Parathyroid adenoma (tissue), 2 donors: ENCODE results near the gene GPR89A.
"Not testable (repeated sequence)": the region's sequence is repeated elsewhere in the genome, so short reads cannot be mapped to it uniquely, and the experiment has no call there.

ENCODE experiments used
- H2AFZ ChIP-seq: fragments of 300-600 bp; sonication (generic); one replicate; pipeline ENCODE4 v1.7.0; 2017; ENCODE audit warnings: antibody characterized with exemption, mild to moderate bottlenecking
- H3K27ac ChIP-seq: fragments of 300-600 bp; sonication (generic); one replicate; pipeline ENCODE4 v1.7.0; 2017
- H3K27me3 ChIP-seq: fragments of 300-600 bp; sonication (generic); one replicate; pipeline ENCODE4 v1.7.0; 2017; ENCODE audit warnings: low read length; ENCODE audit not compliant: control insufficient read depth, insufficient read depth
- H3K36me3 ChIP-seq: fragments of 300-600 bp; sonication (generic); one replicate; pipeline ENCODE4 v1.7.0; 2017; ENCODE audit warnings: low read length; ENCODE audit not compliant: control insufficient read depth, insufficient read depth
- H3K4me1 ChIP-seq: fragments of 300-600 bp; sonication (generic); one replicate; pipeline ENCODE4 v1.7.0; 2017; ENCODE audit warnings: control low read depth
- H3K4me2 ChIP-seq: fragments of 300-600 bp; sonication (generic); one replicate; pipeline ENCODE4 v1.7.0; 2017; ENCODE audit warnings: low read length
- H3K4me3 ChIP-seq: fragments of 300-600 bp; sonication (generic); one replicate; pipeline ENCODE4 v1.7.0; 2017; ENCODE audit warnings: low read depth, low read length
- H3K79me2 ChIP-seq: fragments of 300-600 bp; sonication (generic); one replicate; pipeline ENCODE4 v1.7.0; 2017; ENCODE audit warnings: control low read depth
- H3K9ac ChIP-seq: fragments of 300-600 bp; sonication (generic); one replicate; pipeline ENCODE4 v1.7.0; 2017; ENCODE audit warnings: mild to moderate bottlenecking
- H3K9me3 ChIP-seq: fragments of 300-600 bp; sonication (generic); one replicate; pipeline ENCODE4 v1.7.0; 2017; ENCODE audit warnings: low read length; ENCODE audit not compliant: control insufficient read depth
- donor health status: primary hyperparathyroidism.

Gene GPR89A

GRCh38 chr1:145610744-145611143, 3.0 kb downstream of the GPR89A start:
- not testable (repeated sequence) for H3K9me3 ChIP-seq, H3K4me2 ChIP-seq, H3K79me2 ChIP-seq, H3K4me1 ChIP-seq, H3K4me3 ChIP-seq, H3K27ac ChIP-seq, H3K36me3 ChIP-seq, H3K9ac ChIP-seq, H2AFZ ChIP-seq, H3K27me3 ChIP-seq

GRCh38 chr1:145620073-145620472, 12.3 kb downstream of the GPR89A start:
- not testable (repeated sequence) for H3K4me1 ChIP-seq, H3K9ac ChIP-seq, H2AFZ ChIP-seq, H3K9me3 ChIP-seq, H3K4me2 ChIP-seq, H3K79me2 ChIP-seq, H3K27me3 ChIP-seq, H3K36me3 ChIP-seq, H3K27ac ChIP-seq, H3K4me3 ChIP-seq

- not testable (repeated sequence) for H3K4me2 ChIP-seq, H3K4me3 ChIP-seq, H2AFZ ChIP-seq, H3K27ac ChIP-seq, H3K27me3 ChIP-seq, H3K4me1 ChIP-seq, H3K9ac ChIP-seq, H3K9me3 ChIP-seq, H3K79me2 ChIP-seq, H3K36me3 ChIP-seq
Measured at GRCh38 chr1:145622177-145622576, 14.4 kb downstream of the GPR89A start.

- H3K4me3 ChIP-seq, H3K36me3 ChIP-seq, H3K9me3 ChIP-seq, H2AFZ ChIP-seq, H3K27me3 ChIP-seq, H3K79me2 ChIP-seq, H3K9ac ChIP-seq, H3K4me1 ChIP-seq, H3K27ac ChIP-seq, H3K4me2 ChIP-seq: not testable (repeated sequence)
Measured at GRCh38 chr1:145636237-145636636, 28.4 kb downstream of the GPR89A start.

GRCh38 chr1:145641886-145642285, 34.1 kb downstream of the GPR89A start:
- H3K79me2 ChIP-seq, H3K36me3 ChIP-seq, H3K9ac ChIP-seq, H3K4me2 ChIP-seq, H3K4me1 ChIP-seq, H3K4me3 ChIP-seq, H3K27ac ChIP-seq, H2AFZ ChIP-seq, H3K27me3 ChIP-seq, H3K9me3 ChIP-seq: not testable (repeated sequence)

GRCh38 chr1:145643990-145644389, 36.2 kb downstream of the GPR89A start:
- not testable (repeated sequence) for H2AFZ ChIP-seq, H3K4me2 ChIP-seq, H3K79me2 ChIP-seq, H3K9ac ChIP-seq, H3K36me3 ChIP-seq, H3K4me3 ChIP-seq, H3K4me1 ChIP-seq, H3K9me3 ChIP-seq, H3K27ac ChIP-seq, H3K27me3 ChIP-seq

GRCh38 chr1:145656245-145656943, 48.6 kb downstream of the GPR89A start:
- not testable (repeated sequence) for H3K27me3 ChIP-seq, H3K79me2 ChIP-seq, H3K36me3 ChIP-seq, H3K4me3 ChIP-seq, H3K9me3 ChIP-seq, H2AFZ ChIP-seq, H3K27ac ChIP-seq, H3K9ac ChIP-seq, H3K4me1 ChIP-seq, H3K4me2 ChIP-seq

GRCh38 chr1:145662502-145662901, 54.7 kb downstream of the GPR89A start:
- not testable (repeated sequence) for H3K4me1 ChIP-seq, H3K4me2 ChIP-seq, H3K9ac ChIP-seq, H3K27ac ChIP-seq, H3K4me3 ChIP-seq, H2AFZ ChIP-seq, H3K9me3 ChIP-seq, H3K27me3 ChIP-seq, H3K79me2 ChIP-seq, H3K36me3 ChIP-seq

GRCh38 chr1:145665015-145665414, 57.2 kb downstream of the GPR89A start:
- not testable (repeated sequence) for H3K27ac ChIP-seq, H3K27me3 ChIP-seq, H2AFZ ChIP-seq, H3K79me2 ChIP-seq, H3K9ac ChIP-seq, H3K4me3 ChIP-seq, H3K4me2 ChIP-seq, H3K36me3 ChIP-seq, H3K9me3 ChIP-seq, H3K4me1 ChIP-seq

- not testable (repeated sequence) for H3K9ac ChIP-seq, H3K36me3 ChIP-seq, H3K27ac ChIP-seq, H3K27me3 ChIP-seq, H3K9me3 ChIP-seq, H3K4me2 ChIP-seq, H3K79me2 ChIP-seq, H3K4me1 ChIP-seq, H2AFZ ChIP-seq, H3K4me3 ChIP-seq
Measured at GRCh38 chr1:145670995-145671745, 63.4 kb downstream of the GPR89A start.

- H3K9ac ChIP-seq, H3K36me3 ChIP-seq, H3K27ac ChIP-seq, H3K27me3 ChIP-seq, H3K9me3 ChIP-seq, H2AFZ ChIP-seq, H3K4me2 ChIP-seq, H3K4me3 ChIP-seq, H3K79me2 ChIP-seq, H3K4me1 ChIP-seq: not testable (repeated sequence)
Measured at GRCh38 chr1:145673217-145673616, 65.4 kb downstream of the GPR89A start.
